Neuron (in vitro differentiated cells): ENCODE measurements around the gene GDPGP1.

ENCODE experiments used
- H2AFZ ChIP-seq: one replicate; pipeline ENCODE4 v1.6.1; 2013; ENCODE audit warnings: low read depth, mild to moderate bottlenecking, inconsistent platforms, low read length, moderate library complexity
- H3K27me3 ChIP-seq: one replicate; pipeline ENCODE4 v1.6.1; 2013; ENCODE audit warnings: low read length; ENCODE audit not compliant: insufficient read depth
- H3K36me3 ChIP-seq: one replicate; pipeline ENCODE4 v1.6.1; 2013; ENCODE audit warnings: low read length; ENCODE audit not compliant: insufficient read depth
- H3K4me1 ChIP-seq: one replicate; pipeline ENCODE4 v1.6.1; 2013; ENCODE audit warnings: low read length; ENCODE audit not compliant: insufficient read depth
- H3K4me3 ChIP-seq: 2 replicates; pipeline ENCODE4 v1.5.1; 2013; ENCODE audit warnings: mild to moderate bottlenecking, low read length, moderate library complexity
- H3K9me3 ChIP-seq: one replicate; pipeline ENCODE4 v1.6.1; 2013; ENCODE audit warnings: low read length

Gene GDPGP1

DNA sequence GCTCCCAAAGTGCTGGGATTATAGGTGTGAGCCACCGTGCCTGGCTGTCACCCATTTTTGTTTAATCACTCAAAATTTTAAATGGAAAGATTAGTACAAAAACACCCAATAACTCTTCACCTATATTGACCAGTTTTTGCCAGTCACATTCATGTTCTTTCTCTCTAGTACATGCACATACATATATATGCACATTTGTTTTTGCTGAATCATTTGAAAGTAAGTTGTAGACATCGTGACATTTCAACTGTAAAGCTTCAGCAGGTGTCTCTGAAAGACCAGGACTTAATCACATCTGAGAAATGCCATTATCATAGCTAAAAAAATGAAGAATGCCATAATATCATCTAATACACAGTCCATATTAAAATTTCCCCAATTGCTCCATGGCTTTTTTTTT is 39.4 kb upstream of the GDPGP1 start:
- H3K27me3 ChIP-seq, result no peaks in the 10 kb centered on the region
- H3K4me3 ChIP-seq, result no peak overlapping the region
- H2AFZ ChIP-seq, result no peak overlapping the region
- H3K36me3 ChIP-seq, result no peaks in the 10 kb centered on the region
- H3K4me1 ChIP-seq, result no peaks in the 10 kb centered on the region
- no peaks in the 10 kb centered on the region for H3K9me3 ChIP-seq

DNA sequence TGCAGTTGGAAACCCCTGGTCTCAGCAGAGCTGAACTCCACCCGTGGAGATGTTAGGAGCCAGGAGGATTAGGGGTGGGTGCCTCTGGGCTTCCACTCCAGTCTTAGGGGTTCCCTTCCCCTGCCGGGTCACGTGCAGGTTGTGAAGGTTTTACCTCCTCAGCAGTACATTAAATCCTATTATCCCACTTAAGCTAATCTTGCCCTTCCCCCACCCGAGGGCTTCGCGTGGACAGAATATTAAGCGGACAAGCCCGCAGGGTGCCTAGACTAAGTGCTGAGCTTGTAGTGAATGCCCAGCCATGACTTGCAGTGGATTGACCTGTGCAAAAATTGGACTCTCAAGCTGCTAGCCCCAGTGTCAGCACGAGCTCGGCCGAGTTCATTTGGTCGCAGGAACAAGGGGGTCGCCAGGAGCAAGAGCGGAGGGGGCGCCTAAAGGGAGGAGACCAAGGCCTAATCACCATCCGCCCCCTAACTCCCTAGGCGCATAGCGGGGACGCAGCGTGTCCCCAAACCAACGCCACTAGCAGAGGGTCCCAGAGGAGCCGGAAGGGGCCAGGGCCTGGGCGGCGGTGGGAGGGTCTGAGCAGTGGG is 33.4 kb upstream of the GDPGP1 start:
- Histone ChIP-seq H3K4me3 (peak overlapping the region; percentile 91), H2AFZ (peak overlapping the region; percentile 57), H3K9me3 (no peaks in the 10 kb centered on the region), H3K4me1 (peaks cover 24% of the 10 kb centered on the region), H3K36me3 (no peaks in the 10 kb centered on the region), H3K27me3 (no peaks in the 10 kb centered on the region)

DNA sequence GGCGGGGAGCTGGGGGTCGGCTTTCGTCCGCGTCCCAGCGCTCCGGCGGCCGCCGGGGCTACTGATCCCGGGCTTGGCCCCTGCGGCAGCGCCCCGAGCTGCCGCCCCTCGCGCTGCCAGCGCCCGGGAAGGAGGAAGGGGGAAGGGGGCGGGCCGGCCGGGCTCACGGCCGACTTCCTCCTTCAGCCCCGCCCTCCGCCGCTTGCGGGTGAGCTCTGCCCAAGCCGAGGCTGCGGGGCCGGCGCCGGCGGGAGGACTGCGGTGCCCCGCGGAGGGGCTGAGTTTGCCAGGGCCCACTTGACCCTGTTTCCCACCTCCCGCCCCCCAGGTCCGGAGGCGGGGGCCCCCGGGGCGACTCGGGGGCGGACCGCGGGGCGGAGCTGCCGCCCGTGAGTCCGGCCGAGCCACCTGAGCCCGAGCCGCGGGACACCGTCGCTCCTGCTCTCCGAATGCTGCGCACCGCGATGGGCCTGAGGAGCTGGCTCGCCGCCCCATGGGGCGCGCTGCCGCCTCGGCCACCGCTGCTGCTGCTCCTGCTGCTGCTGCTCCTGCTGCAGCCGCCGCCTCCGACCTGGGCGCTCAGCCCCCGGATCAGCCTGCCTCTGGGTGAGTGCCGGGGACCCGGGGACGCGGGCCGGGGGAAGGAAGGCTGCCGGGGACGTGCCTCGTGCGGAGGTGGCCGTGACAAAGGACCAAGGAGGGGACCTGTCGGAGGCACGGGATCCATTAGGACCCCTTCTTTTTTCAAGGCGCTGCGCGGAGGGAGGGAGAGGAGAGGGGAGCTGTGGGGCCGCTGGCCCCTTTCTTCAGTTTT is 32.7 kb upstream of the GDPGP1 start, which contains the start of gene SEMA4B:
Gene SEMA4B (plus strand): TSS at position 201 of the 814 bp plus-strand sequence. CDS start 249 bp downstream, at position 450.
- H2AFZ ChIP-seq, result peak within 1 kb of the TSS; percentile 57
- H3K36me3 ChIP-seq, result peaks cover 2% of the 10 kb centered on the region
- no peaks in the 10 kb centered on the region for H3K9me3 ChIP-seq
- H3K4me1 ChIP-seq, result peaks cover 24% of the 10 kb centered on the region
- peak within 1 kb of the TSS; percentile 91 for H3K4me3 ChIP-seq
- no peaks in the 10 kb centered on the region for H3K27me3 ChIP-seq

DNA sequence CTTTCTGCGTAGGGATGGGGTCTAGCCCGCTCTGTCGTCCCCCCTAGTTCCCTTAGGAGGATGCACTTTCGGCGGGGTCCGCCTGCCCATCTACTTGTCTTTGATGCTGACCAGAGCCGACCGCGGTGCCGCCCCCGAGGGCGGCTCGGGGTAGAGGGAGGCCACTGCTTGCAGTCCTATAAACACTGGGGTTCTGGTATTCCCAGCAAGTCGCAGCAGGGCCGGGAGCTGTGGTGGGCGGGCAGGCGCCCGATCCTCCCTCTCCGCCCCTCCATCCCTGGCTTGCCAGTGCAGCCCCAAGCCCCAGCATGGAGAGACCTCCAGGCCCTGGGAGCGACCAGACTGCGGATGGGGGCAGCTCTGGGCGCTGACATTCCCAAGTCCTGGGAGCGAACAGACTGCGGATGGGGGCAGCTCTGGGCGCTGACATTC is 32.0 kb upstream of the GDPGP1 start:
- H3K4me1 ChIP-seq, result peaks cover 24% of the 10 kb centered on the region
- peaks cover 2% of the 10 kb centered on the region for H3K36me3 ChIP-seq
- H2AFZ ChIP-seq, result peak overlapping the region; percentile 57
- no peaks in the 10 kb centered on the region for H3K27me3 ChIP-seq
- peak overlapping the region; percentile 91 for H3K4me3 ChIP-seq
- no peaks in the 10 kb centered on the region for H3K9me3 ChIP-seq

DNA sequence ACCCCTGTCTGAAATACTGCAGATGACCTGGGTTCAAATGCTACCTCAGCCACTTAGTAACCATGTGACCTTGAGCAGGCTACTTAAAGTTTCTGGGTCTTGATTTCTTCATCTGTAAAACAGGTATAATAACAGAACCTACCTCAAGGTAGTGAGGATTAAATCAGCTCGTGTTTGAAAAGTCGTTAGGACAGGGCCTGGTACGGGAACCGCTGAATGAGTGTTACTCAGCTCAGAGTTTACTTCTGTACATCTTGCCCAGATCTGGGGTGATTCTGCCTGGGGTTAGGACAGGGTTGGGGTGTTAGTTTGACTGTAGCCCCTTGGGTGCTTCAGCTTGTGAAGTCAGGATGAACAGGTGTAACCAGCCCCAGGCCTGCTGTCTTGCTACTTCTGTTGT is 31.1 kb upstream of the GDPGP1 start:
- H3K4me3 ChIP-seq, result peak overlapping the region; percentile 91
- no peak overlapping the region for H2AFZ ChIP-seq
- peaks cover 7% of the 10 kb centered on the region for H3K36me3 ChIP-seq
- no peaks in the 10 kb centered on the region for H3K9me3 ChIP-seq
- peaks cover 24% of the 10 kb centered on the region for H3K4me1 ChIP-seq
- no peaks in the 10 kb centered on the region for H3K27me3 ChIP-seq

GRCh38 chr15:90203473-90203872 is 30.5 kb upstream of the GDPGP1 start:
- no peak overlapping the region for H3K4me3 ChIP-seq
- H3K4me1 ChIP-seq, result peaks cover 24% of the 10 kb centered on the region
- H2AFZ ChIP-seq, result no peak overlapping the region
- H3K9me3 ChIP-seq, result no peaks in the 10 kb centered on the region
- peaks cover 7% of the 10 kb centered on the region for H3K36me3 ChIP-seq
- no peaks in the 10 kb centered on the region for H3K27me3 ChIP-seq

- Histone ChIP-seq H3K4me3 (no peak overlapping the region), H3K9me3 (no peaks in the 10 kb centered on the region), H2AFZ (no peak overlapping the region), H3K36me3 (peaks cover 9% of the 10 kb centered on the region), H3K4me1 (peaks cover 24% of the 10 kb centered on the region), H3K27me3 (no peaks in the 10 kb centered on the region)
Measured at GRCh38 chr15:90203922-90204321, 30.1 kb upstream of the GDPGP1 start.

- no peak overlapping the region for H3K4me3 ChIP-seq
Measured at GRCh38 chr15:90205050-90205848, 28.8 kb upstream of the GDPGP1 start.

DNA sequence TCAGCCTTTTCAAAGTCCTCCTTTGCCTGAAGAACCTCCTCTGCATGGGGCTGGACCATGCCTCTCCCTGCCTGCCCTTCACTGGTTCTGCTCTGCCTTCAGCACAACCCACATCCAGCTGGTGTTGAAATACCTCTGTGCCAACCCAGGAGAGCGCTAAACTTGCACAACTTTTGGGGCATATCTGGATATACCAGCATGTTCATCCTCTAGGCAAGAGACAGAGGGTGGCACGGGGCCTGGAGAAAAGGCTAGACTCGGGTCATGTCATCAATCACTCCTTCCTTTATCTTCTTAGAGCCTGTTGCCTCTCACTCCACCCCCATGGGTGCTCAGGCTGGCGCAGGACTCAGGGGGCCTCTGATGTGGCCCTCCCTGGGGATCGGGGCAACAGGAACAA is 28.1 kb upstream of the GDPGP1 start:
- H3K27me3 ChIP-seq, result no peaks in the 10 kb centered on the region
- peaks cover 13% of the 10 kb centered on the region for H3K4me1 ChIP-seq
- H2AFZ ChIP-seq, result no peak overlapping the region
- no peaks in the 10 kb centered on the region for H3K9me3 ChIP-seq
- no peak overlapping the region for H3K4me3 ChIP-seq
- peaks cover 13% of the 10 kb centered on the region for H3K36me3 ChIP-seq

More at GRCh38 chr15:90205050-90205848, 28.8 kb upstream of the GDPGP1 start:
- H3K36me3 ChIP-seq, result peaks cover 12% of the 10 kb centered on the region
- no peaks in the 10 kb centered on the region for H3K9me3 ChIP-seq
- H3K27me3 ChIP-seq, result no peaks in the 10 kb centered on the region
- H2AFZ ChIP-seq, result no peak overlapping the region
- peaks cover 20% of the 10 kb centered on the region for H3K4me1 ChIP-seq

DNA sequence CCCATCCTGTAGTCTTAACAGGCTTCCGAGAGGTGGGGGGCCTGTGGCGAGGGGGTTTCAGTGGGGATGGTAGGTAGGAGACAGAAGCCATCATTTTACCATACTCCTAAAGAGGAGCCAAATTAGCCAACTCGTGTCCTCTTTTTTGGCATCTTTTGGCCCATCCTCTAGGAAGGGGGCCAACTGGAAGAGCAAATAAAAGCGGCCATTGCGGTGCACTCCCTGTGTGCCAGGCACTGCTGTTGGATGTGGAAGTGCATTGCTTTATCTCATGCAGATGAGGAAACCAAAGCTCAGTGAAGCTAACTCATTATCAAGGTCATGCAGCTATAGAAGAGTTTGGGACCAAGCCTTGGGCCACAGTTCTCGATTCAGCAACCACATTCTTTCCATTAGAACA is 26.8 kb upstream of the GDPGP1 start:
- Histone ChIP-seq H3K9me3 (no peaks in the 10 kb centered on the region), H3K4me1 (peaks cover 11% of the 10 kb centered on the region), H2AFZ (no peak overlapping the region), H3K36me3 (peaks cover 16% of the 10 kb centered on the region), H3K4me3 (no peak overlapping the region), H3K27me3 (no peaks in the 10 kb centered on the region)

GRCh38 chr15:90208356-90208755 is 25.7 kb upstream of the GDPGP1 start:
- Histone ChIP-seq H3K9me3 (no peaks in the 10 kb centered on the region), H2AFZ (no peak overlapping the region), H3K4me3 (no peak overlapping the region)

DNA sequence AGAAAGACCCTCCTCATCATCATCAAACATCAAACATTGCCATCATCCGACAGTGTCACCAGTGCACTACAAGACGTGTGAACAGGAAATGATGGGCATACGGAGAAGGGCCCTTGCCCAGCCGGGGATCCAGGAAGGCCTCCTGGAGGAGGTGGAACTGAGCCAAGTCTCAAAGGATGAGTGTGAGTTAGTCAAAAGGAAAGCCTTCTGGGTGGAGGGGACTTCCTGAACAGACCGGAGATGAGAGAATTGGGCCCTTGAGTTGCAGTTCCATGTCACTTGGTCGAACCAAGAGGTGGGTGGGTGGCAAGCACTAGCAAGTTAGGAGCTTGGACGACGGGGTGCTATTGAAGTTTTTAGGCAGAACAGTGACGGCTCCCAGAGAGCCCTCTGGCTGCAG is 24.4 kb upstream of the GDPGP1 start:
- Histone ChIP-seq H3K27me3 (no peaks in the 10 kb centered on the region), H3K36me3 (peaks cover 21% of the 10 kb centered on the region), H3K4me1 (no peaks in the 10 kb centered on the region), H2AFZ (no peak overlapping the region), H3K9me3 (no peaks in the 10 kb centered on the region), H3K4me3 (no peak overlapping the region)

More at GRCh38 chr15:90208356-90208755, 25.7 kb upstream of the GDPGP1 start:
- peaks cover under 1% of the 10 kb centered on the region for H3K4me1 ChIP-seq
- peaks cover 20% of the 10 kb centered on the region for H3K36me3 ChIP-seq
- no peaks in the 10 kb centered on the region for H3K27me3 ChIP-seq

DNA sequence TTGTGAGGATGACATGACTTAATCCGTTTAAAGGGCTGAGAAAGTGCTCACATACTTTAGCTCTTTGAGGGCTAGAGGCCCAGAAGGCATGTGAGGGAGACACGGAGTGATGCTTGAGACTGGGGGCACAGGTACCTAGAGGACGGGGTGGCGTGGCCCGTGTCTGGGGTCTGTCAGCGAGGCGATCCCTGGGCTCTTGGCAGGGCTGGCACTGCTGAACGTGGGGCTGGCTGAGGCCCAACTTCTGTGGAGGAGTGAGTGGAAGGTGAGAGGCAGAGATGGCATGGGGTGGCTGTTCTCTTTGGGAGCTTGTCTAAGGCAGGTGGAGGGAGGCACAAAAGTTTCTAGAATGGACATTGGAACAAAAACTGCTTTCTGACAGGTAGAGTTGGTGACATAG is 23.4 kb upstream of the GDPGP1 start:
- no peaks in the 10 kb centered on the region for H3K27me3 ChIP-seq
- no peak overlapping the region for H3K4me3 ChIP-seq
- peaks cover 24% of the 10 kb centered on the region for H3K36me3 ChIP-seq
- no peaks in the 10 kb centered on the region for H3K9me3 ChIP-seq
- no peak overlapping the region for H2AFZ ChIP-seq
- no peaks in the 10 kb centered on the region for H3K4me1 ChIP-seq
